Measurements from ENCODE around the gene OTUD5.
"Not testable (repeated sequence)": the region's sequence is repeated elsewhere in the genome, so short reads cannot be mapped to it uniquely, and the experiment has no call there.

The OTUD5 gene, protein sequence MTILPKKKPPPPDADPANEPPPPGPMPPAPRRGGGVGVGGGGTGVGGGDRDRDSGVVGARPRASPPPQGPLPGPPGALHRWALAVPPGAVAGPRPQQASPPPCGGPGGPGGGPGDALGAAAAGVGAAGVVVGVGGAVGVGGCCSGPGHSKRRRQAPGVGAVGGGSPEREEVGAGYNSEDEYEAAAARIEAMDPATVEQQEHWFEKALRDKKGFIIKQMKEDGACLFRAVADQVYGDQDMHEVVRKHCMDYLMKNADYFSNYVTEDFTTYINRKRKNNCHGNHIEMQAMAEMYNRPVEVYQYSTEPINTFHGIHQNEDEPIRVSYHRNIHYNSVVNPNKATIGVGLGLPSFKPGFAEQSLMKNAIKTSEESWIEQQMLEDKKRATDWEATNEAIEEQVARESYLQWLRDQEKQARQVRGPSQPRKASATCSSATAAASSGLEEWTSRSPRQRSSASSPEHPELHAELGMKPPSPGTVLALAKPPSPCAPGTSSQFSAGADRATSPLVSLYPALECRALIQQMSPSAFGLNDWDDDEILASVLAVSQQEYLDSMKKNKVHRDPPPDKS

DNA sequence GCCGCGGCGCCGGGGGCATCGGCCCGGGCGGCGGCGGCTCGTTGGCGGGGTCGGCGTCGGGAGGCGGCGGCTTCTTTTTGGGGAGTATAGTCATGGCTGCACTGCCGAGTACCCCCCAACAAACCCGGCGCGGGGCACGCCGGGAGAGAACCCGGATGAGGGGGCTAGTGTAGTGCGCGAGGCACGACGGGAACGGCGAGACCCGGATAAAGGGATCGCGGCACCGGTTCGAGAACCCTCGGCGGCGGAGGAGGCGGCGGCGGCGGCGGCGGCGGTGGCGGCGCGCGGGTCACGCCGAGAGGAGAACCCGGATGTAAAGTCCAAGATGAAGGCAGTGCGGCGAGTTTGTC, at the start of gene OTUD5:
Gene OTUD5, minus strand, starts transcription at position 131 of the 350 bp plus-strand sequence. Its CDS starts 37 bp downstream, at position 94.
- peak; percentile 73 for DNase-seq

DNA sequence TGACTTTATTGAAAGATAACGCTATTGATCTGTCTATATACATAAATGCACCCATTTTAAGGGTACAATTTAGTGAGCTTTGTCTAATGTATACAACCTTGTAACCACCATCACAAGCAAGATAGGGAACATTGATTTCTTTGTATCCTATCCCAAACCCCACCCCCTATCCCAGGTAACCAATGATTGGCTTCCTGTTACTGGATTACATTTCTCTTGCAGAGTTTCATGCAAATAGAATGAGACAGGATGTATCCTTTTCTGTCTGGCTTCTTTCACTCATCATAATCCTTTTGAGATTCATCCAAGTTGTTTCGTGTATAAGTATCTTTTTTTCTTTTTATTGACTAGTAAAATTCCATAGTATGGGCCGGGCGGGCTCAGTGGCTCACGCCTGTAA, 46.3 kb upstream of the OTUD5 start:
- DNase-seq = no peak

DNA sequence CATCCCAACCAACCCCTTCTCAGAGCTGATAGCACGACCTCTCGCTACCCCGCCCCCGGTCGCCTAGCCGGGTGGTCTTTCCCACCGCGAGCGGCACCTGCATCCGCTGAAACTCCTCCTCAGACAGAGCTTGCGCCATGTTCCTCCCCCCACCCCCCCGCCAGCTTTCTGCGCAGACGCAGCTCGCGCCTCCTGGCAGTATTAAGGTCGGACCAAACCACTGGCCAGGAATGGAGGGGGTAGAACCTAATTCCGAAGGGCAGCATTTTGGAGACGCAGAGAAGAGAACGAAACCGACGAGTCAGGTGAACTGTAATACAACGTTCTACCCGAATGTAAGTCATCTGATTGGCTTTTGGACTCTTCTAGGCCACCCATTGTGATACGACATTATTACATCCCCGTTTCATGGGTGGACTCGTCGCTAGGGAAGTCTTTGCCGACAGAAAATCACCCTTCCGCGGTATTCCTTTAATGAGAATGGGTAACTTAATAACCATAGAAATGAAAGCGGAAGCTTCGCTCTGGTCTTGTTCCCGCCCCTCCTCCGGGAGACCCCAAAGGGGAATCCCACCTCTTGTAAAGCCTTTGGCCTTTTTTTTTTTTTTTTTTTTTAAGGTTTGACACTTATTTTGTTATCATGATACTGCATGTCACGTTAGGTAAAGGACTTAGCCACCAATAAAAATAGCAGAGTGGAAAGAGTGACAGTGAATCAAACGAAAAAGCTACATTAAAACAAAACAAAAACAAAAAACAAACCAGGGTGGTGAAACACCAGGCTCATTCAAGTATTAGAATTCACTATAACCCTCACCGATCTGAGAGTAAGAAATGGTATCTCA, 44.9 kb upstream of the OTUD5 start, which contains the start of gene GRIPAP1:
Gene GRIPAP1, minus strand, starts transcription at position 174 of the 845 bp plus-strand sequence. Its CDS starts 35 bp downstream, at position 139.
- DNase-seq = peak; percentile 80

DNA sequence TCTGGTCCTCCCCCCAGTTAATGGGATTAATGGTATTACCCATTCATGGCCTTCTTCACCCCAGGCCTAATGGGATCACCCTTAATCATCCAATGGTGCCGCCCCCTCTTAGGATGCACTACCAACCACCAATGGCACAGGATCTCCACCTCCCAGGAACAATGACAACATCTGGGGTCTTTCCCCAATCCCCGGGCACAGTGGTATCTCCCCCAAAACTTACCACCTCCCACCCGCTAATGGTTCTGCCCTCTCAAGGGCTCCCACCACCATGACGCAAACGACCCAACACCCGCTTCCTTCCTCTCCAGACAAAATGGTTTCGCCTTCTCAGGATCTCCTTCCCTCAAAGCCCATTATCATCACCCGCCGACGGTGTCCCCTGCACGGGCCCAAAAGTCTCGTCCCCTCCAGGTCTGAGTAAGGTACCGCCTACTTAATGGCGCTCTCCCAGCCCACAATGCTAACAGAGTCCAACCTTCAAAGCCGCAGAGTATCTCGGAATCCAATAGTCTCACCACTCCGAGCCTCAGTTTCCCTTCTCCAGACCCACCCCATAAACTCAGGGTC, 44.2 kb upstream of the OTUD5 start:
- peak; percentile 15 for DNase-seq

DNA sequence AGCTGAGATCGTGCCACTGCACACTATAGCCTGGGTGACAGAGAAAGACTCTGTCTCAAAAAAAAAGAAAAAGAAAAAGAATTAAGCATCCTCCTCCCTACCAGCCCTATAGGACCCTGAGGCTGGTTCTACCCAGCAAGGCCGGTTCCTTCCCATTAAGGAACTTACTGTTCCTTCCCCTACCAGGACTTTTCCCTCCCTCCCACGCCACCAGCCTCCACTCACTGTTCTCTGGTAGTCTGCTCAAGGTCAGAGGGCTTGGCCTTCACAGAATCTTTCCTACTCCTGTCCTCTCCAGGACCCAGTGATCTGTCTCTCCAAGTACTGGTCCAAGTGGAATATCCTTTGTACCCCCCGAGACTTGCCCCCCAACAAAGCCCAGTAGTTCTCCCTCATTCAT, 43.2 kb upstream of the OTUD5 start:
- no peak for DNase-seq

DNA sequence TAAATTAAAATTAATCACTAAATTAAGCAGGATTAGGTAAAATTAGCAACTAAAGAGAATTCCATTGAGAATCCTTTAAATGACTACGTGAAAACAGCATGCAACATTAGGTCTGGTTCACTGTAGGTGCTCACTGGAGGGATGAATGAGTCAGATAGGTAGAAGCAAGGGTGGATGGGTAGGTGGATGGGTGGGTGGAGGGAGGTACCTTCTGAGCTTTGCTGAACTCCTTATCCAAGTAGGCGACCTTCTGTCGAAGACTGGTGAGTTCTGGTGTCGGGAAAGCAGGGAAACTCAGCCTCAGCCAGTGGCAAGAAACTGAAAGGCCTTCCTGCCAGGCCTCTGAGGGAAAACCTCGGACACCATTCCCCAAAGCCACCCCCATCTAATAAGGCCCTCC, 41.6 kb upstream of the OTUD5 start:
- no peak for DNase-seq

DNA sequence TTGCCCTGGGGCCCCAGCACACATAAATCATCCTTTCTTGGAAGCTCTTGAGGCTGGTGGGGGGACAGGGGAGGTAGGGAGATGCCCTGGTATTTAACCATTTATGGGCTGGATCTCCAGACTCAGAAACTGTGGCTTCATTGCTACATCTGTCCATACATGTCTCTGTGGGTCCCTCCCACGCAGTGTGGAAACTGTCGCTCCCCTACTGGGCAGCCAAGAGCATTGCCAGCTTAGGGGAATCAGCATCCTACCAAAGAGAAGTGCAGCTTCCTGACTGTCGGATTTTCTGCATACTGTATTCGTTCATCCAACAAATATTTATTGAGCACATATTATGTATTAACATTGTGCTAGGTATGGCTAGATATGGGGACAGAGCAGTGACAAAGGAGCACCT, 41.0 kb upstream of the OTUD5 start:
- no peak for DNase-seq

DNA sequence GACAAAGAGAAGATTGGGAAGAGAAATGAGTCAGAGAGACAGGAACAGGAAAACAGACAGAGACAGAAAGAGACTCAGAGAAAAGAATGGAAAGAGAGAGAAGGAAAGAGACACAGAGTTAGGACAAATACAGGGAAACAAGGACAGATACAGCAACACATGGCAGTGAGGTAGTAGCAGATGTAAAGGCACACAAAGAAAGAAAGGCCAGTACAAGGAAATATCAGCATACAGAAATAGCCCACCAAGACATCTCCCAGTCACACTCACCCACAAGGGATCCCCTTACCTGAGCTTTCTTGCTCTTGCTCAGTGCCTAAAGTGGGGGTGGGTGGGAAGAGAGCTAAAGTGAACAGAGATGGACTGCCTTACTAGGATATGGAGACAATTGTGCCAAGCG, 40.5 kb upstream of the OTUD5 start:
- no peak for DNase-seq

DNA sequence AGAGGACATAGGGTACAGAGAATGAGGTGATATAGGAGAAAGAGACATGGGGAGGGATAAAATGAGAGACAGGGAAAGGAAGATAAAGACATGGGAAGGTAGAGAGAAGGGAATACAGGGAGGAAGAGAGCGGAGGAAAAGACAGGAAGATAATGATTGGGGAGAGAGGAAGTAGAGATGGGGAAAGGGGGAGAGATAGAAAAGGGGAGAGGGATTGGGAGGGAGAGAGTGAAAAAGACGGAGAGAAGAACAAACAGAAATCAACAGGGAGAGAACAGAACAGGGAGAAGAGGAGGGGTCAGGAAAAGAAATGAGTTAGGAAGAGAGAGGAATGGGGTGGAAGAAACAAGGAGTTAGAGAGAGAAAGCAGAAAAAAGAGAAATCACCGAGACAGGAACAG, 40.0 kb upstream of the OTUD5 start:
- no peak for DNase-seq

DNA sequence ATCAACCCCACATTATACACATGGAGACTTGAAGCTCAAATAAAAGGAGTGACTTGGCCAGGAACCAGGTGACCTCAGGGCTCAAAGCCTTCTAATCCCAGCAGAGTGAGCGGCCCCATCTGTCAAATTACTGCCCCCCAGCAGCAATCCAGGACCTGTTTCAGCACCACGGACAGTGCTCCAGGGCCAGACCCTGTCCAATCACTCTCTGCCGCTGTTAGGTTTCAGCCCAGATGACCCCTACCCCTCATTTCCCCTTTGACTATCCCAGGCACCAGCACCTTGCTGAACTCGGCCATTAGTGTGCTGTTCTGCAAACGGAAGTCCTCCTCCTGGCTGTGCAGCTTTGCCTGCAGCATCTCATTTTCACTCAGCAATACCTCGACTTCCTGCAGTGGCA, 39.6 kb upstream of the OTUD5 start:
- DNase-seq = no peak

DNA sequence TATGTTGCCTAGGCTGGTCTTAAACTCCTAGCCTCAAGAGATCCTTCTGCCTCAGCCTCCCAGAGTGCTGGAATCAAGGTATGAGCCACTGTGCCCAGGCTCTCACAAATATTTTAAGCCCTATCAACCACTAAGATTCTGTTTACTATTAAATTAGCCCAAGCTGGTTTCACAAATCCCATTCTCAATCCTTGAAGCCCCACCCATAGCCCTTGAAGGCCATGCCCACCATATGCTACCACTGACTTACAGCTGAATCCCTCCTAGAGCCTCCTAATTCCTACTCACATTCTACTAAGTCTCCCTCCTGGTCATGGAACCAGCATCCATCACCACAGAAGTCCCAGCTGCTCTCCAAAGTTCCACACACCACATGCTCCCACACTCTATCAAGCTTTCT, 34.9 kb upstream of the OTUD5 start:
- no peak for DNase-seq

DNA sequence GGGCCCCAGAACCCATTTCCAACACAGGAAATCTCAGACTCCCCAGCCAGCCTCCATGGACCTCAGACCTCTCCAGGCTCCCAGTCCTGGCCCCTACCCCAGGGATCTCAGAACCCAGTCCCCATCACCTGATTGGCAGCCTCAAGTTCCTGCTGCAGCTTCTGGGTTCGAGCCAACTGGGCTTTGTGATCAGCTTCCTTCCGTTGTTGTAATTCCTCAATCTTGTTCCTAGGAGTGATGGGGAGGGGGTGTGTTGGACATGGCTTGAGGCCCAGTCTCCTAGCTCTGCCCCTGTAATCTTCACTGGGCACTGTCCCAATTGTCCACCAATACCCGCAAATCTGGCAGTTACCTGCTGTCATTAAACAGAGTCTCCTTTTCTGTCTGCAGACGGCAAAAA, 32.1 kb upstream of the OTUD5 start:
- no peak for DNase-seq

DNA sequence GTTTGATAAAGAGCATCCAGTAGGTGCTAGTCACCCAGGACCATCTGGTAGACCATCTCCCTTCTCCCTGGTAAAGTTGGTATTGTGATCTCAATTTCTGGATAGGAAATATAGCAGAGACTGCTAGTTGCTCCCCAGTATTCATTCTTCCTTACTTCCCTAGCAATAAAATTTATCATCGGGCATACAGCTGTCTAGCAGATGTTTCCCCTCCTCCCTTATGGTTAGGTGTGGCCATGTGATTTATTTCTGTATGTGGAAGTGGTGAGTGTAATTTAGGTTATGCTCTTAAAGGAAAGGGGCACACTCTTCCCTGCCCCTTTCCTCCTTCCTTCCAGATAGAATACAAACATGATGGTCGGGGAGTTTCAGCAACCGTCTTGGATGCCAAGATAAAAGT, 26.5 kb upstream of the OTUD5 start:
- no peak for DNase-seq

DNA sequence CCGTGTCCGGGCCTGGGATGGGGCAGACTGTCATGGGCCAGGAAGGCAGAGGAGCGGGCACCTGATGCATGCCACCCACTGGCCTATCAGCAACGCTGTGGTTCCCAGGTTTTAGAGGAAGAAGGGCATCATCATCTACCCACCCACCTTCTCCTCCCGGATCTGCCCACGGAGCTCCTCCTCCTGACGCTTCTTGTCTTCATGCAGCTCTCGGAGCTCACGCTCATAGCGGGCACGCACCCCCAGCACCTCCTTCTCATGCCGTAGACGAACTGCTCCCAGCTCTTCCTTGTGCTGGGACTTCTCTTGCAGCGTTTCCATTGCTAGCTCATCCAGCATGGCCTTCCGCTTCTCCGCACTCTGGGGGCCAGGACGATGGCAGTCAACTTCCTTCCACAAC, 25.7 kb upstream of the OTUD5 start:
- DNase-seq = no peak

DNA sequence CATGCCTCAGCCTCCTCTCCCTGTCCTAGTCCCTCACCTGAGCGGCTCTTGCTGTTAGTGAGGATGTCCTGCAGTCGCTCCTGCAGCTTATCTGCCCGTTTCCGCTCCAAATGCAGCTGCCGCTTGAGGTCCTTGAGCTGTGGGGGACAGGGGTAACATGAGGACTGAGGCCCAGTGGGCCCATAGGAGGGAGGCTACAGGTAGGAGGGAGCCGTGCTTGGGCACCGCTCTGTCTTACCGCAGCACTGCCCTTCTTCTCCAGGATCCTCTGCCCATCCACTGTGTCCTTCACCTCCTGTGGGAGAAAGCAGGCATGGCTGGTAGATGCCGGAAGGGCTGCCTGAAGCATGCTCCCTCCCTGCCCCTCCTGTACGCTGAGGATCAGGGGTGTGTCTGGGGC, 23.8 kb upstream of the OTUD5 start:
- DNase-seq = no peak

DNA sequence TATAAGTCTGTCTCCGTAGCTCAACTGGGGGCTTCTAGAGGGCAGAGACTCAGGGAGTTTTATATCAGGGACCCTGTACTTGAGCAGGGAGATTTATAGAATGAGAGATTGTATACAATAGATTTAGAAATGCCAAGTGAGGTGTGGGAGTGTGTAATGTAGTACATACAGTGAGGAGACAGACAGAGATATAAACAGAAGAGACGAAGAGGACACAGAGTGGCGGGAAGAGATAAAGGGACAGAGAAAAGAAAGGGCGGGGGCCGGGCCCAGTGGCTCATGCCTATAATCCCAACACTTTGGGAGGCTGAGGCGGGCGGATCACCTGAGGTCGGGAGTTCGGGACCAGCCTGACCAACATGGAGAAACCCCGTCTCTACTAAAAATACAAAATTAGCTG, 22.9 kb upstream of the OTUD5 start:
- not testable (repeated sequence) for DNase-seq

DNA sequence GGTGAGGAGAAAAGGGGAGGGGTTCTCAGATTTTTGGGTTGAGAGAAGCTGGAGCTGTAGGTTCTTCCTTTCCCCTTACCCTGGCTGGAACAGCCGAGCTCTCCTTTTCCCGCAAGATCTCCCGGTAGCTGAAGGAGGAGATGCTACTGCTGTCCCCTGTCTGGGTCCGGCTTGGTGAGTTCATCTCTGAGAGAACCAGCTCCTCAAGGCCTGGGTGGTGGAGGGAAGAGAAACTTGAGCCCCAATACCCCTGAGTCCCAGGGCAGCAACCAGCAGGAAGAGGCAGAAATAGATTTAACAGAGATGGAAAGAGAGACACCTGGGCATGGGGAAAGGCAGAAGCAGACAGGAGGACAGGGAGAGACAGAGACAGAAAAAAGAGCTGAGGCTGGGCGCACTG, 20.8 kb upstream of the OTUD5 start:
- DNase-seq = no peak

DNA sequence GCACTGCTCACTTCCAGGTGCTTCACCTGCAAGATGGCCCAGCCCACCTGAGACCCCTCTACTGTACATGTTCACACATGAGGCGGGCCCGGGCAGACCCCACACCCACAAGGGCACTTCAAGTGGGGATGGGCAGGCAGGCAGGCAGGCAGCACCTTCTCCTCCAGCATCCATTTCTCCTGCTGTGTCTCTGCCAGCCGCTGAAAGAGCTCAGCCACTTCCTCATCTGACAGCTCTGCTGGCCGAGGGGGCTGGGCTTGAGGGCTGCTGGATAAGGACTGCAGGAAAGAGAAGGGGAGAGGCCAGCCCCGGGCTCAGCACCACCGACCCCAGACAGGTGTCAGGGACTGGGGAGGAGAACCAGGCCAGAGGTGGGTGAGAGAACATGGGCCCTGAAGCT, 18.7 kb upstream of the OTUD5 start:
- no peak for DNase-seq

DNA sequence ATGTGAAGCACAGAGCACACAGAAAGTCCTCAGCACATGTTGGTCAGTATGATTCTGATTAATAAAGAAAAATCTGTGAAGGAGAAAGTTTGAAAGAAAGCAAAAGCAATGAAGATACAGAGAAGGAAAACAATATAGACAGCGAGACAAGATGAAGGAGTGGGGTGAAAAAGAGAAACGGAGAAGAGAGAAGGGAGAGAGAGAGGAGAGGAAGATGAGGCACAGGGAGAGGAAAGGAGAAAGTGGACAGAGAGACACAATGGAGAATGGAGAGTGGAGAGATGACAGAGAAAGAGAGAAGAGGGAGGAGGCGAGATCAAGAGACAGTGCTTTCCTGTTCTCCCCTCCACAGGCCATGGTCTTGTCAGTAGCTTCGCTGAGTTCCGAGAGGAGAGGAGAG, 18.1 kb upstream of the OTUD5 start:
- no peak for DNase-seq

DNA sequence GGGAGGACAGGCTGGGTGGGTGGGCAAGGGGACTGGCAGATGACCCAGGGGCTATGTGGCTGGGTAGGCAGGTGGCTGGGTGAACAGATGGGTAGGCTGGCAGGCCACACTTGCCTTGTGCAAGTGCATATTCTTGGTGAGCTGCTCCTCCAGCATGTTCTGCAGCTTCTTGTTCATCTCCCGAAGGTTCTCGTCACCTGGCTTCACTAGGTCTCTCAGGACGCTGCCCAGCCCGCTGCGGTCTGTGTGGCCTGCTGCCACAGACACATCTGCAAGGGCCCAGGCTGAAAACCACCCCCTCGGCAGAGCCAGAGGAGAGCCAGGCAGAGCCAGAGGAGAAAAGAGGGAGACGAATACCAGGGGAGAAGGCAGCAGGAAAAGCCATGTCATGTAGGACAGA, 17.6 kb upstream of the OTUD5 start:
- DNase-seq = no peak

DNA sequence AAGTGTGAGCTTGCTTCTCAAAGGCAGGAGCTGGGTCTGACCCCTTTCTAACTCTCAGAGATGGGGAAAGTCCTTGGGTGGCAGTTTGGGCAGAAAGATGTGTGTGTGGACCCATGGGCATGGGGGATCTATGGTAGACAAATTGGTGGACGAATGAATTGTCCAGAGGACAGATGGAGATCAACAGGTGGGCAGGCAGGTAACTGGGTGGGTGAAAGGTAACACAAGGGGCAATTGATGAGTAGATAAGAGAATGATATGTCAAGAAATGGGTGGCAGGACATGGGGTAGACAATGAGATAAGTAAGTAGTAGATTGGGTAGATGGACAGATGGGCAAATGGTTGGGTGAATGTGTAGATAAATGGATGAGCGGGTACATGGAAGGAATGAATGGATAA, 17.2 kb upstream of the OTUD5 start:
- no peak for DNase-seq

DNA sequence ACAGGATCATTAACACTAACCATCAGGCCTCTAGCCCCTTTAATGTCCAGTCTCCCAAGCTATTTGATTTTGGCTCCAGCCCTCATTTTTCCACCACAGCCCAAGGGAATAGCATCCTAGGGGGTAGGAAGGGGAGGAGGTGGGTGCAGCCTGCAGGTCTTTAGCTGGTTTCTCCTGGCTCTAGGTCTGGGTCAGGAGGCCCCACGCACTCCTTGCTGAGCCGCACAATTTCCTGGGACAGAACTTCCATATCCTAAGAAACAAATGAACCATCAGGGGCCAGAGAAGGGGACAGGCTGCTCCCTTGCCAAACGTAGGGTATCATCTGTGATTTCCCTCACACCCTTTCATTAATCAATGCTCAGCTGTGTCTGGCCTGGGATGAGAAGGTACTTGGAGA, 16.6 kb upstream of the OTUD5 start:
- DNase-seq = no peak

Data from NCI-H1694 treated with DMSO at 0.1 percent for 48 hours (cell line).